GM12878 (cell line): ENCODE measurements around the gene TIE1.

Experiments
- BMI1 ChIP-seq: fragments of 450-650 bp; IDR thresholded peaks from 2 replicates; pipeline ENCODE4 v1.6.1; 2016; ENCODE audit warnings: mild to moderate bottlenecking, moderate library complexity, borderline replicate concordance
- CBX3 ChIP-seq: fragments of 200-600 bp; sonication (generic); IDR thresholded peaks from 2 replicates; pipeline ENCODE4 v1.6.1; 2016; ENCODE audit warnings: low read depth, borderline replicate concordance
- CREM ChIP-seq: IDR thresholded peaks from 2 replicates; pipeline ENCODE4 v1.6.1; 2014; ENCODE audit warnings: antibody characterized with exemption, low read depth
- ESRRA ChIP-seq: IDR thresholded peaks from 2 replicates; pipeline ENCODE4 v1.6.1; 2012; ENCODE audit warnings: mild to moderate bottlenecking, low read length, improper control_type of control experiment
- HDAC2 ChIP-seq: fragments of 200-600 bp; sonication (generic); IDR thresholded peaks from 2 replicates; pipeline ENCODE4 v1.6.1; 2017
- PAX5 ChIP-seq: IDR thresholded peaks from 2 replicates; pipeline ENCODE4 v1.6.1; 2011; ENCODE audit warnings: low read depth, low read length, borderline replicate concordance
- TF ChIP-seq, protein P1 (sequence below), 3 experiments: IDR thresholded peaks in 2 of 3; conservative IDR thresholded peaks in 1 of 3; 2 replicates each; pipeline ENCODE4 v1.5.1; 2011; ENCODE audit warnings: low read depth in 3 of 3, low read length in 3 of 3, mild to moderate bottlenecking in 3 of 3, control low read depth in 2 of 3, moderate library complexity in 2 of 3, inconsistent platforms in 1 of 3, mixed read lengths in 1 of 3; ENCODE audit not compliant: control insufficient read depth in 2 of 3, insufficient read depth in 1 of 3; ENCODE audit errors: extremely low read depth in 1 of 3
- TF ChIP-seq, protein P2 (sequence below): fragments of 450-650 bp; IDR thresholded peaks from 2 replicates; pipeline ENCODE4 v1.6.1; 2017; ENCODE audit warnings: mild to moderate bottlenecking, low read depth, inconsistent platforms; ENCODE audit not compliant: poor library complexity, severe bottlenecking

DNA sequence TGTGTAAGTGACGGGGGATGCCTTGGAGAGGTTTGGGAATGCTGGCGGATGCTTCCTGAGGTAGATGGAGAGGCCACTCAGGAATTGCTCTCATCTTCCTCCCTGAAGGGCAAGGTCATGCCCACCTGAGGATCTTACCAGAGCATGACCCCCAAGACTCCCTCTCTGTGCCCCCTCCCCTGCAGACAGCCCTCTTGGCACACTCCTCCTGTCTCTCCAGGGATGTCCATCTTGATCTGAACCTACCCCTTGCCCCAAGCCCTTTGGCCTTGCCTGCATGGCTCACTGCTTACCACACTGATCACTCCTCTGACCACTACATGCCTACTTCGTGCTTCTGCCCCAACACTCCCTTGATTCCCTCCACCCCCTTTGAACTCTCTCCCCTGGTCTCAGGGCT, 19.0 kb downstream of the TIE1 start:
- TF ChIP-seq, protein P1, sequence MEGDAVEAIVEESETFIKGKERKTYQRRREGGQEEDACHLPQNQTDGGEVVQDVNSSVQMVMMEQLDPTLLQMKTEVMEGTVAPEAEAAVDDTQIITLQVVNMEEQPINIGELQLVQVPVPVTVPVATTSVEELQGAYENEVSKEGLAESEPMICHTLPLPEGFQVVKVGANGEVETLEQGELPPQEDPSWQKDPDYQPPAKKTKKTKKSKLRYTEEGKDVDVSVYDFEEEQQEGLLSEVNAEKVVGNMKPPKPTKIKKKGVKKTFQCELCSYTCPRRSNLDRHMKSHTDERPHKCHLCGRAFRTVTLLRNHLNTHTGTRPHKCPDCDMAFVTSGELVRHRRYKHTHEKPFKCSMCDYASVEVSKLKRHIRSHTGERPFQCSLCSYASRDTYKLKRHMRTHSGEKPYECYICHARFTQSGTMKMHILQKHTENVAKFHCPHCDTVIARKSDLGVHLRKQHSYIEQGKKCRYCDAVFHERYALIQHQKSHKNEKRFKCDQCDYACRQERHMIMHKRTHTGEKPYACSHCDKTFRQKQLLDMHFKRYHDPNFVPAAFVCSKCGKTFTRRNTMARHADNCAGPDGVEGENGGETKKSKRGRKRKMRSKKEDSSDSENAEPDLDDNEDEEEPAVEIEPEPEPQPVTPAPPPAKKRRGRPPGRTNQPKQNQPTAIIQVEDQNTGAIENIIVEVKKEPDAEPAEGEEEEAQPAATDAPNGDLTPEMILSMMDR (IDR thresholded peaks at IDR 0.05 in 2 of 3, conservative IDR thresholded peaks at IDR 0.05 in 1 of 3; ENCODE audit: control insufficient read depth in 2 of 3, extremely low read depth in 1 of 3, insufficient read depth in 1 of 3, low read depth in 3 of 3, low read length in 3 of 3): no peak
- TF ChIP-seq, protein P2, sequence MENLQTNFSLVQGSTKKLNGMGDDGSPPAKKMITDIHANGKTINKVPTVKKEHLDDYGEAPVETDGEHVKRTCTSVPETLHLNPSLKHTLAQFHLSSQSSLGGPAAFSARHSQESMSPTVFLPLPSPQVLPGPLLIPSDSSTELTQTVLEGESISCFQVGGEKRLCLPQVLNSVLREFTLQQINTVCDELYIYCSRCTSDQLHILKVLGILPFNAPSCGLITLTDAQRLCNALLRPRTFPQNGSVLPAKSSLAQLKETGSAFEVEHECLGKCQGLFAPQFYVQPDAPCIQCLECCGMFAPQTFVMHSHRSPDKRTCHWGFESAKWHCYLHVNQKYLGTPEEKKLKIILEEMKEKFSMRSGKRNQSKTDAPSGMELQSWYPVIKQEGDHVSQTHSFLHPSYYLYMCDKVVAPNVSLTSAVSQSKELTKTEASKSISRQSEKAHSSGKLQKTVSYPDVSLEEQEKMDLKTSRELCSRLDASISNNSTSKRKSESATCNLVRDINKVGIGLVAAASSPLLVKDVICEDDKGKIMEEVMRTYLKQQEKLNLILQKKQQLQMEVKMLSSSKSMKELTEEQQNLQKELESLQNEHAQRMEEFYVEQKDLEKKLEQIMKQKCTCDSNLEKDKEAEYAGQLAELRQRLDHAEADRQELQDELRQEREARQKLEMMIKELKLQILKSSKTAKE: no peak
- TF ChIP-seq BMI1: no peak
- no peak for TF ChIP-seq HDAC2
- TF ChIP-seq CREM: no peak
- no peak for TF ChIP-seq PAX5
- no peak for TF ChIP-seq CBX3
- TF ChIP-seq ESRRA: no peak
